ENCODE results near the gene UBXN4. TPM values are rescaled to one million over a fixed set of nuclear protein-coding genes. Genes with fewer than 3 reads are reported as not detected.

Gene UBXN4
- total and polyA plus RNA-seq, 5 donors, result 38.6 to 82.7 (median 59.8) TPM

DNA sequence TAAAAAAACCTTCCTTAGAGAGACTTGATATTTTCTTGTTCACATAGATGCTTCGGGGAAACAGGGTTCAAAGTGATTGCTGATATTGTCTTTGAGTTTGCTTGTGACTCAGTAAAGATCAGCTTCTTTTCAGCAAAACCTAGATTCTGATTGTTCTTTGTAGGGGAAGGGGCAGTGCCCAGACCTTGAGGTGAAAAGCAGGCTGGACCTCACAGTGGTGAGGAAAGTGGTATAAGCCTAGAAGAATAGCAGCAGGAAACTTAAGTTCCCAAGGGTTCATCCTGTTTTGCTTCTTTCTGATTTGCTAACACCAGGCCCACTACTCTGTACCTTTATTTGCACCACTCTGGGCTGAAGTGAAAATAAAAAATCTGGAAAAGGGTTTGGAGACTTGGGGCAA, 20.9 kb downstream of the UBXN4 start:
- H3K4me3 ChIP-seq (ENCODE audit: low read length), result no peak overlapping the region
- WGBS, result 91% methylated on average over 1 of the region's 1 CpG
- H3K27ac ChIP-seq (ENCODE audit: low read length), result no peak overlapping the region
- H3K27me3 ChIP-seq (ENCODE audit: control insufficient read depth, insufficient read depth), result no peaks in the 10 kb centered on the region
- DNase-seq (no peak), ATAC-seq (no peak)
- no peaks in the 10 kb centered on the region for H3K9me3 ChIP-seq (ENCODE audit: control insufficient read depth, low read length)
- no peaks in the 10 kb centered on the region for H3K4me1 ChIP-seq (ENCODE audit: control insufficient read depth, insufficient read depth, low read length)
- intact Hi-C loops (cut with DNase I), result no loop called here

DNA sequence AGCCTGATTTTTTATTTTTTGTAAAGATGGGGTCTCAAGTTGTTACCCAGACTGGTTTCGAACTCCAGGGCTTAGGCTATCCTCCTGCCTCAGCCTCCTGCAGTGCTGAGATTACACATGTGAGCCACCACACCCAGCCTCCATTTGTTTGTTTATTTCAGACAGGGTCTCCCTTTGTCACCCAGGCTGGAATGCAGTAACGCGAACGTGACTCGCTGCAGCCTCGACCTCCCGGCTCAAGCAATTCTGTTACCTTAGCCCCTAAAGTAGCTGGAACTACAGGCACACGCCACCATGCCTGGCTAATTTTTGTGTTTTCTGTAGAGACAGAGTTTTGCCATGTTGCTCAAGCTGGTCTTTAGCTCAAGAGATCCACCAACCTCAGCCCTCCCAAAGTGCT, 27.2 kb downstream of the UBXN4 start:
- no peak for ATAC-seq
- WGBS, result 94% methylated on average over 8 of the region's 8 CpGs
- intact Hi-C loops (cut with DNase I), result no loop called here

DNA sequence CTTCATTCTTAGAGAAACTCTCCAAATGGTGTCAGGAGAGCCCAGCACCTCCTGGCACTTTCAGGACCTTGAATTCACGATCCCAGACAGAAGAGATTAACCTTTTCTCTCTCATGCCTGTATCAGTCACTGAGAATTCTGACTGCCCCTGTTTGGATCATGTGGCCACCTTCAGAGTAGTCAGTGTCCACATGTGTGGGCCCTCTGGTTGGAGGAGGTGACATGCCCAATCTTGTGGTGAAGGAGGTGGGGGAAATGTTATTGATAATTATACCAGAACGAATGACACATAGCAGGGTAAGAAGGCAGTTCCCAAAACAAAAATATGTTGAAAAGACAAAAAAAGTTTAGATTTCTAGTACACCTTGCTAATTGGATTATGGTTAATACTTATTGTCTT, 31.7 kb downstream of the UBXN4 start:
- no peak overlapping the region for H3K27ac ChIP-seq (ENCODE audit: low read length)
- no peaks in the 10 kb centered on the region for H3K27me3 ChIP-seq (ENCODE audit: control insufficient read depth, insufficient read depth)
- no peak overlapping the region for H3K4me3 ChIP-seq (ENCODE audit: low read length)
- ATAC-seq (no peak), DNase-seq (no peak)
- intact Hi-C loops (cut with DNase I), result no loop called here
- peaks cover 2% of the 10 kb centered on the region for H3K4me1 ChIP-seq (ENCODE audit: control insufficient read depth, insufficient read depth, low read length)
- H3K9me3 ChIP-seq (ENCODE audit: control insufficient read depth, low read length), result no peaks in the 10 kb centered on the region
- 88% methylated on average over 2 of the region's 2 CpGs for WGBS

More for the DNA sequence above, 27.2 kb downstream of the UBXN4 start:
- Histone ChIP-seq H3K4me3 (ENCODE audit: low read length) (no peak overlapping the region), H3K4me1 (ENCODE audit: control insufficient read depth, insufficient read depth, low read length) (no peaks in the 10 kb centered on the region), H3K27me3 (ENCODE audit: control insufficient read depth, insufficient read depth) (no peaks in the 10 kb centered on the region), H3K9me3 (ENCODE audit: control insufficient read depth, low read length) (no peaks in the 10 kb centered on the region), H3K27ac (ENCODE audit: low read length) (no peak overlapping the region)
- DNase-seq, result no peak

DNA sequence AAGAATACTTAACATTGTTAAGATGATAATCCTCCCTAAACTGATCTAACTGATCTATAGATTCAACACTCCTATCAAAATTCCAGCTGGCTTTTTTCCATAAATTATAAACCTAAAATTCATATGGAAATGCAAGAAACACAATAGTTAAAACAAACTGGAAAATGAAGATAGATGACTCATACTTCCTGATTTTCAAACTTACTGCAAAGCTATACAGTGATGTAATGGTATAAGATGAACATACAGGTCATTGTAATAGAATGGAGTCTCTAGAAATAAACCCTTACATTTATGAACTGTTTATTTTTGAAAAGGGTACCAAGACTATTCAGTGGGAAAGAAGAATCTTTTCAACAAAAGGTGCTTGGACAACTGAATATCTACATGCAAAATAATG, 32.3 kb downstream of the UBXN4 start:
- no peak for ATAC-seq
- Histone ChIP-seq H3K4me3 (ENCODE audit: low read length) (no peak overlapping the region), H3K9me3 (ENCODE audit: control insufficient read depth, low read length) (no peaks in the 10 kb centered on the region), H3K4me1 (ENCODE audit: control insufficient read depth, insufficient read depth, low read length) (peaks cover 2% of the 10 kb centered on the region), H3K27ac (ENCODE audit: low read length) (no peak overlapping the region), H3K27me3 (ENCODE audit: control insufficient read depth, insufficient read depth) (no peaks in the 10 kb centered on the region)
- intact Hi-C loops (cut with DNase I), result no loop called here
- DNase-seq, result no peak

DNA sequence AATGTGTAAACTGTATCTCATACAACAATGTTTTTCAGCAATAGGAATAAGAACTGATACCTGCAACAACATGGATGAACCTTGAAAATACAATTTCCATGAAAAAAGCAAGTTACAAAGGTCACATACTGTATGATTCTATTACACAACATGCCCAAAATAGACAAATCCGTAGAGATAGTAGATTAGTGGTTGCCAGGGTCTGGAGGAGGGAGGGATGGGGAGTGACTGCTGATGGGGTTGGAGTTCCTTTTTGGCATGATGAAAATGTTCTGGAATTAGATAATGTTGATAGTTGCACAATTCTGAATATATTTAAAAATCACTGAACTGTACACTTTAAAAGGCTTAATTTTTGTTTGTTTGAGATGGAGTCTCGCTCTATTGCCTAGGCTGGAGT, 33.8 kb downstream of the UBXN4 start:
- intact Hi-C loops (cut with DNase I), result no loop called here
- no peaks in the 10 kb centered on the region for H3K9me3 ChIP-seq (ENCODE audit: control insufficient read depth, low read length)
- H3K4me3 ChIP-seq (ENCODE audit: low read length), result no peak overlapping the region
- peaks cover 2% of the 10 kb centered on the region for H3K4me1 ChIP-seq (ENCODE audit: control insufficient read depth, insufficient read depth, low read length)
- H3K27ac ChIP-seq (ENCODE audit: low read length), result no peak overlapping the region
- no peak for DNase-seq
- 41% methylated on average over 2 of the region's 2 CpGs for WGBS
- ATAC-seq, result peak; percentile 79 to 90
- H3K27me3 ChIP-seq (ENCODE audit: control insufficient read depth, insufficient read depth), result no peaks in the 10 kb centered on the region

DNA sequence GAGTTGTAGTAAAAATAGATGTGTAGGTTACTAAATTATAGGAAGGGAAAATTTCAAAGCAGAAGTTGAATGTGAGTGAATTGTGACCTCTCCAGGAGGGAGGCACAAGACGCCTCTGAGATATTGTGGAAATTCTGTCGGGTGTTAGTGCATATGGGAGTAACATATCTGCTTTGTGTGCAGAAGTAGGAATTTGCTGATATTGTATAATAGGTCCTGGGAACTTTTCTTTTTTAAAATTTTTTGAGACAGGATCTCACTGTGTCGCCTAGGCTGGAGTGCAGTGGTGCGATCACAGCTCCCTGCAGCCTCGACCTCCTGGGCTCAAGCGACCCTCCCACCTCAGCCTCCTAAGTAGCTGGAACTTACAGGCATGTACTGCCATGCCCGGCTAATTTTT, 34.7 kb downstream of the UBXN4 start:
- no peak overlapping the region for H3K4me3 ChIP-seq (ENCODE audit: low read length)

DNA sequence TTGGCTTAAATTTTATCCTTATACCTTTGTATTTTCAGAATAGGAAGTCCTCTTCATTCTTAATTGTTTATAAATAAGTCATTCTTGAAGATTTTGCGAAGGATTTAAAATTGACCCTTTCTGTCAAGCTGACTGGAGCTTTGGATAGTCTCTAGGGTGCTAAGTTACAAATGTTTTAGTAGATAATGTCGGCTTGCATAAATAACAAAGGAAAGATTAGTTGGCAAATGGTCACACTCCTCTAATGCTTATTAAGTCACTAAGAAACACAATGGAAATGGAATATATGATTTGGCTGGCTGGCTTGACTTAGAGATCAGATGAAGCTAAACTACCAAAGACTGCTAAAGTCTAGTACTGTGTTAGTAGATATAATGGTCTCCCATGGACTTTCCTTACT, 40.6 kb downstream of the UBXN4 start:
- H3K4me3 ChIP-seq (ENCODE audit: low read length), result no peak overlapping the region
- H3K27ac ChIP-seq (ENCODE audit: low read length), result no peak overlapping the region
- WGBS, result 60% methylated on average over 2 of the region's 2 CpGs
- H3K27me3 ChIP-seq (ENCODE audit: control insufficient read depth, insufficient read depth), result no peaks in the 10 kb centered on the region
- H3K9me3 ChIP-seq (ENCODE audit: control insufficient read depth, low read length), result no peaks in the 10 kb centered on the region
- intact Hi-C loops (cut with DNase I), result no loop called here
- DNase-seq (no peak), ATAC-seq (no peak)
- H3K4me1 ChIP-seq (ENCODE audit: control insufficient read depth, insufficient read depth, low read length), result no peaks in the 10 kb centered on the region

More for the DNA sequence above, 34.7 kb downstream of the UBXN4 start:
- H3K4me1 ChIP-seq (ENCODE audit: control insufficient read depth, insufficient read depth, low read length), result peaks cover 2% of the 10 kb centered on the region
- WGBS, result 94% methylated on average over 7 of the region's 7 CpGs
- H3K27ac ChIP-seq (ENCODE audit: low read length), result no peak overlapping the region
- ATAC-seq, result no peak
- H3K27me3 ChIP-seq (ENCODE audit: control insufficient read depth, insufficient read depth), result no peaks in the 10 kb centered on the region
- no peak for DNase-seq
- H3K9me3 ChIP-seq (ENCODE audit: control insufficient read depth, low read length), result no peaks in the 10 kb centered on the region
- intact Hi-C loops (cut with DNase I), result no loop called here

DNA sequence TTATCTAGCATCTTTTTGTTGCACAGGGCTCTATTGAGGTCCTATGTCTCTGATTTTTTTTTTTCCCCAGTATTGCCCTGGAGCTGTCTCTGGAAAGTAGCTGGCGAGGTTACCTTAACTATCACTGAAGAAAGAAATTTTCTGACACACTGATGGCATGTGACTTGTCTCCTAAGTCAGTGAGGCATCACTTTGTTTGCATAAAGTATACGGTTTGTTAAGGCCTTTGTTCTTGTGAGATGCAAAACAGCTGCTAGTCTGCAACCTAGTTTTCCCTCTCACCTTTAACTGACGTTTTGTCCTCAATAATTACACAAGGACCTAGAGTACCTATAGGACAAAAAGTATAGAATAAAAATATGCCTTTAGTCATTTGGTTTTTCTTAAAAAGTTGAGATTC, 41.8 kb downstream of the UBXN4 start:
- 85% methylated on average over 3 of the region's 3 CpGs for WGBS
- intact Hi-C loops (cut with DNase I), result no loop called here

DNA sequence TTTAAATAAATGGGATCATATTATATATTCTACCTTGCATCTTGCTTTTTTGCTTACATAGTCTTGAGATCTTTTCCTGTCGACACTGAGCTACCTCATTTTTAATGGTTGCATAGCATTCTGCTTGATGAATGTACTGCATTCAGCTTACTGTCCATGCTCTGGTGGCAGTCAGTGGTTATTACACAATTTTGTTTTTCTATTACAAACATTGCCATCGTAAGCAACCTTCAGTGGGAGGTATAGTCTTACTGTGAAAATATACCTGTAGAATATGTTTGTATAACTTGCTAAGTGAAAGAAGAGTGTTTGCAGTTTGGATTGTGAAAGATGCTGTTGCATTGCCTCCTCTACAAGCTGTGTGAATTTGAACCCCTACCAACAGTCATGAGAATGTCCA, 43.4 kb downstream of the UBXN4 start:
- H3K4me3 ChIP-seq (ENCODE audit: low read length), result no peak overlapping the region
- H3K9me3 ChIP-seq (ENCODE audit: control insufficient read depth, low read length), result no peaks in the 10 kb centered on the region
- no peaks in the 10 kb centered on the region for H3K27me3 ChIP-seq (ENCODE audit: control insufficient read depth, insufficient read depth)
- intact Hi-C loops (cut with DNase I), result no loop called here
- ATAC-seq (no peak), DNase-seq (no peak)
- WGBS, result 97% methylated on average over 2 of the region's 2 CpGs
- H3K4me1 ChIP-seq (ENCODE audit: control insufficient read depth, insufficient read depth, low read length), result no peaks in the 10 kb centered on the region
- no peak overlapping the region for H3K27ac ChIP-seq (ENCODE audit: low read length)

More for the DNA sequence above, 41.8 kb downstream of the UBXN4 start:
- ATAC-seq (no peak), DNase-seq (no peak)
- H3K27me3 ChIP-seq (ENCODE audit: control insufficient read depth, insufficient read depth), result no peaks in the 10 kb centered on the region
- no peaks in the 10 kb centered on the region for H3K4me1 ChIP-seq (ENCODE audit: control insufficient read depth, insufficient read depth, low read length)
- H3K4me3 ChIP-seq (ENCODE audit: low read length), result no peak overlapping the region
- H3K27ac ChIP-seq (ENCODE audit: low read length), result no peak overlapping the region
- no peaks in the 10 kb centered on the region for H3K9me3 ChIP-seq (ENCODE audit: control insufficient read depth, low read length)

DNA sequence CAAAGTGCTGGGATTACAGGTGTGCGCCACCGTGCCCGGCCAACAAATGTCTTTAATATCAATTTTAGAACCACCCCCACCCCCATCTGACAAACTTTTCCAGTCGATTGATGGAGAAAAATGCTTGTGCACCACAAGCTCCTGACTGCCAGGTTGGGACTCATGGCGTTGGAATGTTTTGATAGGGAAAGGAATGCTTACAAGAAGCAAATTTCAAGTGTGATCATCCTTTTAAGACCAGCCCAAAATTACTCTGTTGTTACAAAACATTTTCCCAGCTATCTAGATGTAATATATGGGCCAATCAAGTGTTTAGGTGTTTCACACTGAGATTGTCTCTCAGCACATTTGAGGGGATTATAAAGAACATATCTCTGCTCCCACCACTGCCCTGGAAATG, 45.2 kb downstream of the UBXN4 start:
- intact Hi-C loops (cut with DNase I), result no loop called here
- no peaks in the 10 kb centered on the region for H3K9me3 ChIP-seq (ENCODE audit: control insufficient read depth, low read length)
- H3K4me3 ChIP-seq (ENCODE audit: low read length), result no peak overlapping the region
- 85% methylated on average over 5 of the region's 5 CpGs for WGBS
- no peaks in the 10 kb centered on the region for H3K27me3 ChIP-seq (ENCODE audit: control insufficient read depth, insufficient read depth)
- no peaks in the 10 kb centered on the region for H3K4me1 ChIP-seq (ENCODE audit: control insufficient read depth, insufficient read depth, low read length)
- DNase-seq (no peak), ATAC-seq (no peak)
- H3K27ac ChIP-seq (ENCODE audit: low read length), result no peak overlapping the region

DNA sequence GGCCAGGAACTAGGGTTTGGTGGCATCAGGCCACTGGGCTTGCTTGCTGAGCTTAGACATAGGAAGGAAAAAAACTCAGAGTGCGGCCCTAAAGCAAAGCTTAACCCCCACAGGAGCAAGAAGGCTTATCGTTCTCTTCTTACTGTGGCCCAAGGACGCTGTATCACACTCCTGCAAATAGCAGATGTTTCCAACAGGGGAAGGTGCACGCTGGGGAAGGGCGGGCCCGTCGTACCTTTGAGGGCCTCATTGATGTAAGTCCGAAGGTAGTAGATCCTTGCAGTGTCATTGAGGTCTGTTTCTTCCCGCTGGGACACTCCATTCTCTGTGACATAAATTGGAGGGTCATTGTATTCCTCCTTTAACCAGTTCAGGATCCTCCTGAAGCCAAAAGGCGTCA, 48.8 kb downstream of the UBXN4 start:
- DNase-seq, result no peak
- intact Hi-C loops (cut with DNase I), result no loop called here
- WGBS, result 94% methylated on average over 10 of the region's 10 CpGs

DNA sequence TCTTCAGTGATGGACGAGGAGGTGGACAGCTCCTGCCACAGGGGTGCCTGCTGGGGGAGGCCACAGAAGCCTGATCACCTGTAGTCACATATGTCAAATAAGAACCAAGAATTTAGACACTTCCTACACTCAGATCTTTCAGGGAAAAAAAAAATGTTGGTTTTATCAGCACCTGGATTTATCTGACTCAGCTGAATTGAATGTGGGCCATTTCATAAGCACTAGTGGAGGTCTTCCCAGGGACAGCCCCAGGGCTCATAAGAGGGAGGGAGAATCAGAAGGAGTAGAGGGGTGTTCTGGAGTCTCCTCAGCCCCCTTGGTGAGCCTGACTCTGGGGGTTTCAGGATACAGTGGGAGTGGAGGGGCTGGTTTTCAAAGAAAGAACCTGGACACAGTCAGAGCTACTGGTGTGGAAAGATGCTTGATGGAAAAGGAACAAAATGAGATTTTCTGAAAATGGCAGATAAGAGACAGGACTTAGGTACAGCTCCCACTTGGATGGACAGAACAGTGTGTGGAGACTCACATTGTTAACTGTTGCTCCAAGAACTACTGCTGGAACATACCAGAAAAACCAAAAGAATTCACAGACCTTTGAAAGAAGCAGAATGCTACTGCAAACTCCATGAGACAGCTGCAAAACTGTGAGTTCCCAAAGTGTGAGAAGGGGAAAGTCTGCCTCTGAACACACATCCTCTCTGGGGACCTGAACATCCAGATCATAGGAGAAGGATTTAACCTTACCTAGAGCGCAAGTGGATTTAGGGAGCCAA, 49.9 kb downstream of the UBXN4 start:
- WGBS, result 84% methylated on average over 2 of the region's 2 CpGs
- ATAC-seq, result no peak
- intact Hi-C loops (cut with DNase I), result no loop called here

More for the DNA sequence above, 48.8 kb downstream of the UBXN4 start:
- Histone ChIP-seq H3K27me3 (ENCODE audit: control insufficient read depth, insufficient read depth) (no peaks in the 10 kb centered on the region), H3K4me1 (ENCODE audit: control insufficient read depth, insufficient read depth, low read length) (no peaks in the 10 kb centered on the region), H3K9me3 (ENCODE audit: control insufficient read depth, low read length) (no peaks in the 10 kb centered on the region), H3K4me3 (ENCODE audit: low read length) (no peak overlapping the region), H3K27ac (ENCODE audit: low read length) (no peak overlapping the region)
- ATAC-seq, result no peak

More for the DNA sequence above, 49.9 kb downstream of the UBXN4 start:
- H3K27me3 ChIP-seq (ENCODE audit: control insufficient read depth, insufficient read depth), result no peaks in the 10 kb centered on the region
- no peak overlapping the region for H3K27ac ChIP-seq (ENCODE audit: low read length)
- no peaks in the 10 kb centered on the region for H3K9me3 ChIP-seq (ENCODE audit: control insufficient read depth, low read length)
- no peak overlapping the region for H3K4me3 ChIP-seq (ENCODE audit: low read length)
- no peaks in the 10 kb centered on the region for H3K4me1 ChIP-seq (ENCODE audit: control insufficient read depth, insufficient read depth, low read length)
- no peak for DNase-seq

Data from right cardiac atrium (tissue), 5 donors.